HG03520 (cell line): ENCODE results near the gene ARHGAP27.

Source experiments
- ATAC-seq: cut with Tn5 transposase; IDR thresholded peaks from one replicate; pipeline ENCODE4 v1.9.1; 2021; ENCODE audit warnings: mild to moderate bottlenecking, moderate library complexity; ENCODE audit not compliant: unreplicated experiment

Gene ARHGAP27

GRCh38 chr17:45386178-45386577 is 46.5 kb downstream of the ARHGAP27 start:
- ATAC-seq = no peak

GRCh38 chr17:45385331-45385997 is 47.2 kb downstream of the ARHGAP27 start:
- ATAC-seq = no peak

GRCh38 chr17:45384789-45385262 is 47.8 kb downstream of the ARHGAP27 start:
- no peak for ATAC-seq

GRCh38 chr17:45384047-45384788 is 48.5 kb downstream of the ARHGAP27 start:
- ATAC-seq = no peak

GRCh38 chr17:45383003-45383402 is 49.7 kb downstream of the ARHGAP27 start:
- ATAC-seq = no peak

- no peak for ATAC-seq
Measured at GRCh38 chr17:45382226-45382625, 50.4 kb downstream of the ARHGAP27 start.

- no peak for ATAC-seq
Measured at GRCh38 chr17:45380991-45381390, 51.7 kb downstream of the ARHGAP27 start.

- ATAC-seq = no peak
Measured at GRCh38 chr17:45380046-45380765, 52.5 kb downstream of the ARHGAP27 start.

GRCh38 chr17:45377401-45377800 is 55.3 kb downstream of the ARHGAP27 start:
- no peak for ATAC-seq

GRCh38 chr17:45376171-45377005 is 56.3 kb downstream of the ARHGAP27 start:
- ATAC-seq = no peak

GRCh38 chr17:45374501-45374900 is 58.2 kb downstream of the ARHGAP27 start:
- ATAC-seq = no peak

GRCh38 chr17:45372325-45372869 is 60.3 kb downstream of the ARHGAP27 start:
- ATAC-seq = no peak

- no peak for ATAC-seq
Measured at GRCh38 chr17:45371414-45372324, 61.0 kb downstream of the ARHGAP27 start.

GRCh38 chr17:45370949-45371413 is 61.7 kb downstream of the ARHGAP27 start:
- no peak for ATAC-seq

GRCh38 chr17:45369421-45369820 is 63.2 kb downstream of the ARHGAP27 start:
- no peak for ATAC-seq

- no peak for ATAC-seq
Measured at GRCh38 chr17:45368651-45369050, 64.0 kb downstream of the ARHGAP27 start.

GRCh38 chr17:45367216-45367615 is 65.5 kb downstream of the ARHGAP27 start:
- ATAC-seq = no peak

- no peak for ATAC-seq
Measured at GRCh38 chr17:45366691-45367090, 66.0 kb downstream of the ARHGAP27 start.

- no peak for ATAC-seq
Measured at GRCh38 chr17:45366049-45366448, 66.6 kb downstream of the ARHGAP27 start.
